Iris pigment epithelial cell (primary cell): ENCODE data around the gene DGCR2.
A peak's percentile ranks its signal among the peaks of the same experiment; 100 is the strongest.
"Not testable (repeated sequence)": the region's sequence is repeated elsewhere in the genome, so short reads cannot be mapped to it uniquely, and the experiment has no call there.

ENCODE experiments used
- DNase-seq: peaks from one replicate; pipeline ENCODE4 v3.0.0-alpha.2; 2011; ENCODE audit warnings: low read depth

DGCR2 gene

GRCh38 chr22:19042285-19043120 lies 79.7 kb downstream of the DGCR2 start:
- no peak for DNase-seq

- no peak for DNase-seq
These were observed 80.5 kb downstream of the DGCR2 start for GRCh38 chr22:19041704-19042074.

- DNase-seq, result no peak
These were observed 81.1 kb downstream of the DGCR2 start for GRCh38 chr22:19040888-19041703.

- DNase-seq, result no peak
These were observed 81.8 kb downstream of the DGCR2 start for GRCh38 chr22:19040391-19040861.

GRCh38 chr22:19039796-19040280 lies 82.4 kb downstream of the DGCR2 start:
- no peak for DNase-seq

- DNase-seq, result no peak
These were observed 82.8 kb downstream of the DGCR2 start for GRCh38 chr22:19039448-19039780.

GRCh38 chr22:19038728-19039447 lies 83.3 kb downstream of the DGCR2 start:
- DNase-seq, result no peak

GRCh38 chr22:19038164-19038546 lies 84.1 kb downstream of the DGCR2 start:
- DNase-seq, result no peak

- no peak for DNase-seq
These were observed 84.7 kb downstream of the DGCR2 start for GRCh38 chr22:19037282-19038163.

GRCh38 chr22:19036523-19037273 lies 85.5 kb downstream of the DGCR2 start:
- peak; percentile 13 for DNase-seq

GRCh38 chr22:19036229-19036522 lies 86.0 kb downstream of the DGCR2 start:
- no peak for DNase-seq

GRCh38 chr22:19035474-19036228 lies 86.6 kb downstream of the DGCR2 start:
- no peak for DNase-seq

- not testable (repeated sequence) for DNase-seq
These were observed 87.1 kb downstream of the DGCR2 start for GRCh38 chr22:19035126-19035473.

GRCh38 chr22:19034724-19035120 lies 87.5 kb downstream of the DGCR2 start:
- DNase-seq, result not testable (repeated sequence)

GRCh38 chr22:19034031-19034723 lies 88.0 kb downstream of the DGCR2 start:
- DNase-seq, result not testable (repeated sequence)

GRCh38 chr22:19033568-19033905 lies 88.7 kb downstream of the DGCR2 start:
- DNase-seq, result not testable (repeated sequence)

GRCh38 chr22:19032898-19033567 lies 89.2 kb downstream of the DGCR2 start:
- not testable (repeated sequence) for DNase-seq

GRCh38 chr22:19032156-19032785 lies 89.9 kb downstream of the DGCR2 start:
- DNase-seq, result not testable (repeated sequence)

- DNase-seq, result not testable (repeated sequence)
These were observed 91.3 kb downstream of the DGCR2 start for GRCh38 chr22:19030889-19031252.
